Stimulated activated CD8-positive, alpha-beta memory T cell treated with anti-CD3 and anti-CD28 coated beads, Interleukin-4, amount 100 ng/mL, for 48 hours (primary cell): Measurements from ENCODE around the gene DCAF15.
A peak's percentile ranks its signal among the peaks of the same experiment; 100 is the strongest.

ENCODE experiments used
- DNase-seq: peaks from one replicate; pipeline ENCODE4 v3.0.0-alpha.2; 2020

DCAF15 gene

GRCh38 chr19:13978351-13979243 is 26.3 kb downstream of the DCAF15 start:
- DNase-seq, result peak; percentile 69

GRCh38 chr19:13979244-13979615 is 26.9 kb downstream of the DCAF15 start:
- DNase-seq, result no peak

GRCh38 chr19:13979686-13980085 is 27.4 kb downstream of the DCAF15 start:
- DNase-seq, result no peak

- DNase-seq, result no peak
Observed at GRCh38 chr19:13980340-13980739, 28.0 kb downstream of the DCAF15 start.

- no peak for DNase-seq
Observed at GRCh38 chr19:13981021-13981420, 28.7 kb downstream of the DCAF15 start.

GRCh38 chr19:13981467-13981866 is 29.2 kb downstream of the DCAF15 start:
- DNase-seq, result no peak

GRCh38 chr19:13981988-13982501 is 29.7 kb downstream of the DCAF15 start:
- DNase-seq, result no peak

- DNase-seq, result no peak
Observed at GRCh38 chr19:13982773-13983172, 30.5 kb downstream of the DCAF15 start.

GRCh38 chr19:13983213-13983889 is 31.0 kb downstream of the DCAF15 start:
- no peak for DNase-seq

- DNase-seq, result no peak
Observed at GRCh38 chr19:13984186-13984585, 31.9 kb downstream of the DCAF15 start.

- peak; percentile 31 for DNase-seq
Observed at GRCh38 chr19:13984875-13985741, 32.8 kb downstream of the DCAF15 start.

GRCh38 chr19:13985771-13986347 is 33.5 kb downstream of the DCAF15 start:
- DNase-seq, result peak; percentile 41

- DNase-seq, result peak; percentile 99
Observed at GRCh38 chr19:13986348-13986904, 34.1 kb downstream of the DCAF15 start.

GRCh38 chr19:13987101-13987890 is 35.0 kb downstream of the DCAF15 start:
- DNase-seq, result no peak

- DNase-seq, result no peak
Observed at GRCh38 chr19:13989487-13989886, 37.2 kb downstream of the DCAF15 start.

- no peak for DNase-seq
Observed at GRCh38 chr19:13990085-13990484, 37.8 kb downstream of the DCAF15 start.

GRCh38 chr19:13992025-13992424 is 39.7 kb downstream of the DCAF15 start:
- DNase-seq, result no peak

- no peak for DNase-seq
Observed at GRCh38 chr19:13993590-13994300, 41.4 kb downstream of the DCAF15 start.

GRCh38 chr19:13995017-13995728 is 42.9 kb downstream of the DCAF15 start:
- DNase-seq, result no peak
